Activated CD8-positive, alpha-beta memory T cell treated with anti-CD3 and anti-CD28 coated beads, Interleukin-2, amount 50 U/mL, for 24 hours (primary cell): ENCODE data around the gene HADHB.
"Not testable (repeated sequence)": the region's sequence is repeated elsewhere in the genome, so short reads cannot be mapped to it uniquely, and the experiment has no call there.

Experiments
- DNase-seq: peaks from one replicate; pipeline ENCODE4 v3.0.0-alpha.2; 2020; ENCODE audit errors: extremely low read depth

HADHB gene

DNA sequence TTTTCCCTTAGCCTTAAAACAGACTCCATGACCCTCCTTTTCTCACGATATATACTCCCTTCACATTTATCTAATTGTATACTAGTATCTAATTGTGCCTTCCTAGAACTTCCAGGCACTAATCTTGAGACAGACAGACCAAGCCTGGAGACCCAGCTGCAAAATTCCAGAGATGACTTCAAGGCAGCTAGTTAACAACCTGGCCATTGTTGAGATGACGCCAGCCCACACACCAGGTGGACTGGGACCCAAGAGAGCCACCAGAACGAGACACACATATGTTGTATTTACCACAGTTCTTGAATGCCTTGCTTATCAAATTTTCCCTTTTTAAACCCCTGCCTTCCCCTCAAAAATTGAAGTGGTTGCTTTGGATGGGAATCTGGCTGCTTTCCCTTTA, 52.3 kb downstream of the HADHB start:
- no peak for DNase-seq

DNA sequence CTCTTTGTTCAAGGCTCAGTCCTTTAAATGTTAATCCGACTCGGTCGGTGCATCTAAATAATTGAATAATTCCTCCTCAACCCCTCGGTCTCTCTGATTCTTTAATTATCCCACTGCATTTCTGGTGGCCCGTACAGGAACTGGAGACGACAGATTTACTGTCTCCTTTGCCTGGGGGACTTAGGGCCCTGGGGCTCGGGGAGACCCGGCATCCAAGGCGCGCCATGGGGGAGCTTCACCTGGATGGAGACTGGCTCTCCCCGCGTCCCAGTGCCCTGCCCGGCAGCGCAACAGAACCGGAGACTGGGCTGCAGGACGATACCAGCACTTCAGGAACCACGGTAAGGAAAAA, 53.5 kb downstream of the HADHB start:
- no peak for DNase-seq

- no peak for DNase-seq
Observed at GRCh38 chr2:26298638-26299393, 54.1 kb downstream of the HADHB start.

GRCh38 chr2:26299471-26300101, 54.8 kb downstream of the HADHB start:
- DNase-seq = no peak

DNA sequence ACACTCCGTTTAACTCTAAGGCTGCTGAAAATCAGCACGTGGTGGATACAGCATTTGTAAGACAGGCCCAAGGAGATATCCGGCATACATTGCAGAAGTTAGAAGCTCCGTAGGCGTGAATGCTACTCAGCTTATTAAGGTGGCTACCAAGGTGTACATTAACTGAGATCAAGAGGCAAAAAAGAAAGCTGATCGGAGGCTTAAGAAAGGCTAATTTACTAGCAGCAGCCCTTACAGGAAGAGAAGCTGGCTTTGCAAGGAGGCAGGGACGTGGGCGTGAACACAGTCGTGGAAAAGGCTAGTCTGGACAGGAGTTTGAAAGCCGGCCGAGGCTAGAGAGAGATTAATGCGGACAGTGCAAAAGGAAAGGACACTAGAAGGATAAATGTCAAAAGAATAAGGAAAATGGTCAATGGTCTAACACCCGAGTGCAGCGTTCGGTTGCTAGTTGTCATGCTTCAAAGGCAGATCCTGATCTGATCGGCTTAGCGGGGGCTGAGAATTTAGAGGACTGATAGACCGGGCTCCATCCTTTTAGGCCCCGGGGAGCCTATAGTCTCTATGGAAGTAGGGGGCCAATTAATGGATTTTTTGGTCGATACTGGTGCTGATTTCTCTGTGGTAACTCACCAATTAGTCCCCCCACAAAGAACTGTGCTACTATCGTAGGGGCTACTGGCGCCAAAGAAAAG, 55.6 kb downstream of the HADHB start:
- DNase-seq = no peak

- DNase-seq = no peak
Observed at GRCh38 chr2:26302846-26303245, 58.1 kb downstream of the HADHB start.

GRCh38 chr2:26305094-26305493, 60.4 kb downstream of the HADHB start:
- DNase-seq = not testable (repeated sequence)

- no peak for DNase-seq
Observed at GRCh38 chr2:26305540-26305939, 60.8 kb downstream of the HADHB start.

DNA sequence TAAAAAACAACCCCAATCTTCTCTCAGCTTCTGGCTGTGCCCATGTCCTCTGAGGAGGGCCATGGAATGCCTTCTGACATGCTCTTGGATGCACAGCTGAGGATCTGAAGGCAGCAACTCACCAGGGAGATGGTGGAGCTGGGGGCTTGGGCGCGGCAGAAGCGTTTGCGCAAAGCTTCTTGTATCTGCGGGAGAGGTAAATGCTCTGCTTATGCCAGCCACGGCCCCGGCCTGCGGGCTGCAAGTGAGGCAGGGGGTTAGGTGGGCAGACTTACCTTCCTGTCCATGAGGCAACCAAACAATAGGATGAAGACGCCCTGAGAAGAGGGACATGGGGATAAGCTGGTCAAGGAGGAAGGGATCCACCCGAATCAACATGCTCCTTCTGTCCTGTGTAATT, 65.2 kb downstream of the HADHB start:
- DNase-seq = no peak

DNA sequence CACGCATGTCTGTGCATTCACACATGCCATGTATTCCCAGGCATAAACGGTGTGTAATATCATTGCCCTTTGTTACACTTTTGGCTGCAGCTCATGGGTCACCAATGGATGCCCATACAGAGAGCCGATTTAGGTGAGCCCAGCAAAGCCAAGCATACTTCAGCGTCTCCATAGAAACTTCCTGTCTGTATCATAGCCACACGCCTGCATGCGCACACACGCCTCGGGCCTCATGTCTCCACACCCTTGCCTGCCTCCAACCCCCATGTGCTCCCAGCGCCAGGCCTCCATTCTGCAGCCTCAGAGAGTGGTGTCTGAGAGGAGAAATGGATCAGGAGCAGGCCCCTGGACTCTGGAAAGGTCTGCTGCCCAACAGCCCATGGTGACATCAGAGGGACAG, 67.7 kb downstream of the HADHB start:
- no peak for DNase-seq

DNA sequence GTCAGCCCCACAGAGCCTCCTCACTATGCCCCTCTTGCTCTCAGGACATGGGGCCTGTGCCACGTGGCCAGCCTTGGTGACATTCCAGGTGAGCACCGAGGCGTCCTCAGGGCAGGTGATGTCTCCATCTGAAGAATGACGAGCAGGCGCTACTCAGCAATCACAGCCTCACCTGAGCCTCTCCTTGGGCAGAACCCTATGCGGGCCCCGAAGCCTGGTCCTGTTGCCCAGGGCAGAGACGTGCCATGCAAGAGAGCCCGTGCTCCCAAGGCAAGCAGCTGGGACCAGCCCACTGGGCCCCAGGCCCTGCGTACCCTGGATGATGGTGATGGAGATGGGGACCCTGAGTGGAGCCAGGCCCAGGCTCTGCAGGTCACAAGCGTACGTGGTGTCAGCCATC, 68.7 kb downstream of the HADHB start:
- no peak for DNase-seq

GRCh38 chr2:26314243-26314642, 69.5 kb downstream of the HADHB start:
- DNase-seq = no peak

- no peak for DNase-seq
Observed at GRCh38 chr2:26316041-26316440, 71.3 kb downstream of the HADHB start.

GRCh38 chr2:26316845-26317244, 72.1 kb downstream of the HADHB start:
- DNase-seq = no peak

DNA sequence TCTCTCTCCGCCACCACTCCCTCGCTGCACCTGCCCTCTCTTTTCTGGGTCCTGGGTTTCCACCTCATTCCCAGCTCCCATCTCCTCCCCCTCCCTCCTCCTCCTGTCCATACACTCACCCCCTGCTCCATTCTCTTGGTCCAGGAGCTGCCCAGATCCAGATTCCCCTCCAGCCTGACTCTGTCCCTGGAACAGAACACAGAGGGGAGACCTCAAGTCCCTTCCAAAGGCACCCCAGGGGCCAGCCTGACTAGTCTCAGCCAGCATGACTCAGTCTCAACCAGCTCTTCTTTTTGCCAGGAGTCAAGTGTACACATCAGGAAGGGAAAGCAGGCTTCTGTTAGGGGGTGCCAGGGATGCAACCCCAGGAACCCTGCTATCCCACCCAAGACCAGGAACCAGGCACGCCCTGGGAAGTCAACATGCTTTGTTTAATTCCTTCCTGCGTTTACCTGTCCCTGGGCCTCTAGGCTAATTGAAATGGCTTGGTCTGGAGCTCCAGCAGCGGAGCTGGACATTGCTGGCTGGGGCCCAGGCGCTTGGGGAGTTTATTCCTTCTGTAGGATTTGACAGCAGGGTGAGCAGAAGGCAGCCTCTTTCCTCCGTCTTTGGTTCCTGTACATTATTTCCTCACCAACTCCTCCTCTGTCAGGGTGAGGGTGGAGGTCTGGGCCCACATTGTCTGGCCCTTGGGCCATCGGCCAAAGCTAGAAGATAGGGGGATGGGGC, 72.8 kb downstream of the HADHB start:
- DNase-seq = no peak

DNA sequence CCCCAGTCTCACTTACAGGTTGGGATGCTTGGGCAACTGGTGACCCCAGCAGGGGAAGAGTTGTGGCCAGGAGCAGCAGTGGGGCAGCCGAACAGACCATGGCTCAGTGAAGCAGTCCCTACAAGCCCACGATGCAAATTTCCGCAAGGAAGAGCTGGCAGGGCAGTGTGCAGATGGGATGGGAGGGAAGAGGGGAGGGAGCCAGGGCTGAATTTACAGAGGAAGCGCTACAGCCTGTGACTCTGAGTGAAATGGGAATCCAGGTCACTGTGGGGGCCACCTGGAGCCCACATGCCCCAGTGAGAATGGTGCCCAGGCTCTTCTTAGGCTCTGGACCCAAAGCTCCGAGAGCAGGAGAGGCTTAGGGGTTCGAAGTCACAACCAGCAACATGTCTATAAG, 74.2 kb downstream of the HADHB start:
- DNase-seq = no peak

- not testable (repeated sequence) for DNase-seq
Observed at GRCh38 chr2:26324479-26324878, 79.7 kb downstream of the HADHB start.

DNA sequence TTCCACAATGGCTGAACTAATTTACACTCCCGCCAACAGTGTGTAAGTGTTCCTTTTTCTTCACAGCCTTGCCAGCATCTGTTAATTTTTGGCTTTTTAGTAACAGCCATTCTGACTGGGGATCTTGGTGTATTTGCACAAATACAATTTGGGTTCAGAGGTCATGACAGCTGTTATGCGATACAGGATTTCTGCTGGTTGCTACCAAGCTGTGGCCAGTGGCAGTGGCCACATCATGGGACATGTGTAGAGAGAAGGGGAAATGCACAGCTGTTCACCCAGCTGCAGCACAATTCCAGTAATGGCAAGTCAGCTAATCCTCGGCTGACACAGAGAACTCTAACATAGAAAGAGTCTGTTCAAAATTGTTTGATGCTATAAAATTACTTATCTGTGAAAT, 80.2 kb downstream of the HADHB start:
- no peak for DNase-seq

- no peak for DNase-seq
Observed at GRCh38 chr2:26325851-26326250, 81.1 kb downstream of the HADHB start.

DNA sequence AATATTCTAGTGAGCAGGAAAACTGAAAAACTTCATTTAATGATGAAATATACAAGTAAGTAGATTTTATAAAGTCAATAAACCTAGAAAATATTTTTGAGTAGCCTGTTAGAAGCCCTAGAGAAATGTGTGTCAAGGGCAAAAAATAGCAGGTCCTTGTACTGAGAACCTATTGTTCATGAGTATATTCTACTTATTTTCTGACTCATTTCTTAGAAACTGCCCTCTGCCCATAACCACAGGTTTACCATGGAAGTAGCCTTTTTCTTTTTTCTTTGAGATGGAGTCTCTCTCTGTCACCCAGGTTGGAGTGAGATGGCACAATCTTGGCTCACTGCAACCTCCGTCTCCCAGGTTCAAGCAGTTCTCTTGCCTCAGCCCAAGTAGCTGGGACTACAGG, 81.8 kb downstream of the HADHB start:
- no peak for DNase-seq

DNA sequence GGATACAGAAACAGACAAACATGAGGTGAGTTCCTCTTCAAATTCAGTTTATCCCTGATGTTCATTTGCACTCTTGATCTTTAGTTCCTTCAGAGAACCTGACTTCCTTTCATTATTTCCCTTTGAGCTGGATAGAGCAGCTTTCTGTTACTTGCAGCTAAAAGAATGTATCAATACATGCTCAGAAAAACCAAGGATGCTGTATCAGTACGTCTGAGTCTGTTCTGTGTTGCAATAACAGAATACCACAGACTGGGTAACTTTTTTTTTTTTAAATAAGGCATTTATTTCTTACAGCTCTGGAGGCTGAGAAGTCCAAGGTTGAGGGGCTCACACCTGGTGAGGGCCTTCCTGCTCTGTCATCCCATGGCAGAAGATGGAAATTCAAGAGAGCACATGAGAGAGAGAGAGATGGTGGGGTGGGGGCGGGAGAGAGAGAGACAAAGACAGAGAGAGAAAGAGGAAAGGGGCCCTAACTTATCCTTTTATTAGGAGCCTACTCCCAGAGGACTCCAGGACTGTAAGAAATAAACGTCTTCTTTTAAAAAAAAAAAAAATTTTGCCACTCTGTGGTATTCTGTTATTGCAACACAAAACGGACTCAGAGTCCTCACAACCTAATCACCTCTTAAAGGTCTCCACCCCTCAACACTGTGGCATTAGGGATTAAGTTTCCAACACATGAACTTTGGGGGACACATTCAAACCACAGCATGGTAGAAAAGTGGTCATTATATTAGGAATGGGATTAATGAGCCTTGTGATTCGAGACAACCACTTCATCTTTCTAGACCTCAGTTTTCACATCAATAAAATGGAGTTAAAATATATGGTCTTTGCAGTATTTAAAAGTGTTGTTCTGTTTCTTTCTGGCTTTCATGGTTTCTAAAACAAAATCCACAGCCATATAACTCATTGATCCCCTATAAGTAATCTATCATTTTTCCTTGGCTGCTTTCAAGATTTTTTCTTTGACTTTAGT, 82.8 kb downstream of the HADHB start:
- no peak for DNase-seq
